ENCODE results near the gene BPIFB2.

Gene BPIFB2

GRCh38 chr20:33070111-33071053, 62.9 kb downstream of the BPIFB2 start:
- no peak for DNase-seq (ENCODE audit: low read depth)

- no peak for DNase-seq (ENCODE audit: low read depth)
These were observed 63.7 kb downstream of the BPIFB2 start for GRCh38 chr20:33071198-33071597.

- no peak for DNase-seq (ENCODE audit: low read depth)
These were observed 64.9 kb downstream of the BPIFB2 start for GRCh38 chr20:33072362-33072761.

GRCh38 chr20:33072813-33073212, 65.3 kb downstream of the BPIFB2 start:
- no peak for DNase-seq (ENCODE audit: low read depth)

All from GM04503 (cell line).